DND-41 (cell line): ENCODE results near the gene UIMC1.

Source experiments
- ATAC-seq: fragments of 200-7000 bp; cut with Tn5 transposase; 3 replicates; pipeline ENCODE4 v1.9.1; 2021; ENCODE audit warnings: low read depth; ENCODE audit not compliant: insufficient read depth
- DNase-seq: peaks from one replicate; pipeline ENCODE4 v3.0.0-alpha.2; 2020
- H2AFZ ChIP-seq: 2 replicates; pipeline ENCODE4 v1.6.0; 2012; ENCODE audit warnings: low read depth, low read length
- H3K27ac ChIP-seq: 2 replicates; pipeline ENCODE4 v1.5.1; 2012; ENCODE audit warnings: low read length, inconsistent platforms
- H3K27me3 ChIP-seq: fragments of 200-600 bp; sonication (generic); 2 replicates; pipeline ENCODE4 v1.6.0; 2012; ENCODE audit warnings: low read length, mild to moderate bottlenecking, inconsistent platforms; ENCODE audit not compliant: insufficient read depth, poor library complexity
- H3K36me3 ChIP-seq: 2 replicates; pipeline ENCODE4 v1.5.1; 2012; ENCODE audit warnings: low read length, inconsistent platforms; ENCODE audit not compliant: insufficient read depth
- H3K4me1 ChIP-seq: 2 replicates; pipeline ENCODE4 v1.5.1; 2012; ENCODE audit warnings: mild to moderate bottlenecking, low read length; ENCODE audit not compliant: insufficient read depth
- H3K4me2 ChIP-seq: 2 replicates; pipeline ENCODE4 v1.6.0; 2012; ENCODE audit warnings: mild to moderate bottlenecking, moderate library complexity, low read length, inconsistent platforms; ENCODE audit not compliant: insufficient read depth
- H3K4me3 ChIP-seq, 2 experiments: fragments of 200-600 bp in 1 of 2; shearing (Covaris generic) in 1 of 2; 2 replicates each; pipeline ENCODE4 v1.5.1; 2012 to 2016; ENCODE audit warnings: inconsistent platforms in 2 of 2, low read length in 2 of 2, mild to moderate bottlenecking in 2 of 2, low read depth in 1 of 2, moderate library complexity in 1 of 2
- H3K79me2 ChIP-seq: 2 replicates; pipeline ENCODE4 v1.6.0; 2012; ENCODE audit warnings: low read length, inconsistent platforms; ENCODE audit not compliant: insufficient read depth
- H3K9ac ChIP-seq: 2 replicates; pipeline ENCODE4 v1.6.0; 2012; ENCODE audit warnings: low read depth, mild to moderate bottlenecking, inconsistent platforms, low read length, moderate library complexity
- H3K9me3 ChIP-seq: 2 replicates; pipeline ENCODE4 v1.5.1; 2012; ENCODE audit warnings: low read length, moderate library complexity, mild to moderate bottlenecking, inconsistent platforms; ENCODE audit not compliant: insufficient read depth, severe bottlenecking
- H4K20me1 ChIP-seq: 2 replicates; pipeline ENCODE4 v1.6.0; 2012; ENCODE audit warnings: low read length; ENCODE audit not compliant: insufficient read depth
- CTCF ChIP-seq: IDR thresholded peaks from 2 replicates; pipeline ENCODE4 v1.5.1; 2012; ENCODE audit warnings: borderline replicate concordance, low read length, moderate library complexity, mild to moderate bottlenecking; ENCODE audit not compliant: poor library complexity, severe bottlenecking; ENCODE audit errors: extremely low read depth
- EZH2 ChIP-seq: IDR thresholded peaks from 3 replicates; pipeline ENCODE4 v1.6.1; 2012; ENCODE audit warnings: borderline replicate concordance, low read depth, mild to moderate bottlenecking, moderate library complexity, low read length, inconsistent platforms; ENCODE audit not compliant: severe bottlenecking

The UIMC1 gene

GRCh38 chr5:176863765-176864098 is 142.8 kb downstream of the UIMC1 start:
- Histone ChIP-seq H3K4me1 (no peaks in the 10 kb centered on the region), H3K4me2 (no peak overlapping the region), H3K27ac (no peak overlapping the region), H3K4me3 (no peak overlapping the region), H4K20me1 (peaks cover 14% of the 10 kb centered on the region), H3K27me3 (no peaks in the 10 kb centered on the region), H3K9ac (no peak overlapping the region), H2AFZ (no peak overlapping the region), H3K79me2 (no peaks in the 10 kb centered on the region), H3K9me3 (no peaks in the 10 kb centered on the region), H3K36me3 (no peaks in the 10 kb centered on the region)
- no peak for DNase-seq
- no peak for ATAC-seq
- no peak for TF ChIP-seq EZH2

- no peak overlapping the region for H3K4me2 ChIP-seq
- H2AFZ ChIP-seq = no peak overlapping the region
- no peak overlapping the region for H3K4me3 ChIP-seq
- H3K4me1 ChIP-seq = no peaks in the 10 kb centered on the region
- no peak for TF ChIP-seq EZH2
- no peak for TF ChIP-seq CTCF
- H3K79me2 ChIP-seq = no peaks in the 10 kb centered on the region
- ATAC-seq (no peak), DNase-seq (no peak)
- H3K9me3 ChIP-seq = no peaks in the 10 kb centered on the region
- H3K9ac ChIP-seq = no peak overlapping the region
- H4K20me1 ChIP-seq = peaks cover 14% of the 10 kb centered on the region
- H3K27me3 ChIP-seq = no peaks in the 10 kb centered on the region
- no peaks in the 10 kb centered on the region for H3K36me3 ChIP-seq
- no peak overlapping the region for H3K27ac ChIP-seq
Observed at GRCh38 chr5:176863041-176863764, 143.4 kb downstream of the UIMC1 start.

- H3K9ac ChIP-seq = no peak overlapping the region
- no peaks in the 10 kb centered on the region for H3K27me3 ChIP-seq
- no peaks in the 10 kb centered on the region for H3K9me3 ChIP-seq
- no peak overlapping the region for H3K4me2 ChIP-seq
- no peaks in the 10 kb centered on the region for H3K36me3 ChIP-seq
- TF ChIP-seq EZH2 (no peak), CTCF (no peak)
- DNase-seq = no peak
- ATAC-seq = no peak
- no peak overlapping the region for H3K27ac ChIP-seq
- no peak overlapping the region for H3K4me3 ChIP-seq
- no peak overlapping the region for H2AFZ ChIP-seq
- peaks cover 14% of the 10 kb centered on the region for H4K20me1 ChIP-seq
- H3K79me2 ChIP-seq = no peaks in the 10 kb centered on the region
- no peaks in the 10 kb centered on the region for H3K4me1 ChIP-seq
Observed at GRCh38 chr5:176862330-176862995, 144.1 kb downstream of the UIMC1 start.

- no peaks in the 10 kb centered on the region for H3K27me3 ChIP-seq
- H3K4me2 ChIP-seq = no peak overlapping the region
- H3K4me1 ChIP-seq = no peaks in the 10 kb centered on the region
- no peaks in the 10 kb centered on the region for H3K9me3 ChIP-seq
- no peak overlapping the region for H3K9ac ChIP-seq
- no peak for ATAC-seq
- no peak overlapping the region for H3K27ac ChIP-seq
- no peak for DNase-seq
- no peaks in the 10 kb centered on the region for H3K79me2 ChIP-seq
- TF ChIP-seq CTCF (no peak), EZH2 (no peak)
- peaks cover 14% of the 10 kb centered on the region for H4K20me1 ChIP-seq
- H3K4me3 ChIP-seq = no peak overlapping the region
- H2AFZ ChIP-seq = no peak overlapping the region
- H3K36me3 ChIP-seq = no peaks in the 10 kb centered on the region
Observed at GRCh38 chr5:176861276-176861675, 145.3 kb downstream of the UIMC1 start.
